RWPE1 (cell line): ENCODE measurements around the gene MEF2D.
A peak's percentile ranks its signal among the peaks of the same experiment; 100 is the strongest.

Source experiments
- CTCF ChIA-PET: fragments of 350-600 bp; sonication (Branson Sonifier 250); formaldehyde crosslinking; extraction: SDS; loops from one replicate; lab custom pipeline; 2021; lab: Yijun Ruan, JAX
- POLR2A ChIA-PET: fragments of 400-600 bp; formaldehyde crosslinking; extraction: SDS; loops from one replicate; lab custom pipeline; 2020; ENCODE audit warnings: antibody characterized with exemption; ENCODE audit not compliant: low non-redundant PET; lab: Yijun Ruan, JAX
- DNase-seq: peaks from one replicate; pipeline ENCODE4 v3.0.0; 2012; ENCODE audit warnings: low spot score
- H3K27ac ChIP-seq: fragments of 450-650 bp; 2 replicates; pipeline ENCODE4 v1.5.1; 2017
- TF ChIP-seq, protein P1 (sequence below): fragments of 450-650 bp; conservative IDR thresholded peaks from 2 replicates; pipeline ENCODE4 v1.5.1; 2017; ENCODE audit warnings: low read depth, mild to moderate bottlenecking

MEF2D gene

GRCh38 chr1:156500793-156501506 lies 375 bp upstream of the MEF2D start:
- DNase-seq: peak; percentile 99
- TF ChIP-seq, protein P1, sequence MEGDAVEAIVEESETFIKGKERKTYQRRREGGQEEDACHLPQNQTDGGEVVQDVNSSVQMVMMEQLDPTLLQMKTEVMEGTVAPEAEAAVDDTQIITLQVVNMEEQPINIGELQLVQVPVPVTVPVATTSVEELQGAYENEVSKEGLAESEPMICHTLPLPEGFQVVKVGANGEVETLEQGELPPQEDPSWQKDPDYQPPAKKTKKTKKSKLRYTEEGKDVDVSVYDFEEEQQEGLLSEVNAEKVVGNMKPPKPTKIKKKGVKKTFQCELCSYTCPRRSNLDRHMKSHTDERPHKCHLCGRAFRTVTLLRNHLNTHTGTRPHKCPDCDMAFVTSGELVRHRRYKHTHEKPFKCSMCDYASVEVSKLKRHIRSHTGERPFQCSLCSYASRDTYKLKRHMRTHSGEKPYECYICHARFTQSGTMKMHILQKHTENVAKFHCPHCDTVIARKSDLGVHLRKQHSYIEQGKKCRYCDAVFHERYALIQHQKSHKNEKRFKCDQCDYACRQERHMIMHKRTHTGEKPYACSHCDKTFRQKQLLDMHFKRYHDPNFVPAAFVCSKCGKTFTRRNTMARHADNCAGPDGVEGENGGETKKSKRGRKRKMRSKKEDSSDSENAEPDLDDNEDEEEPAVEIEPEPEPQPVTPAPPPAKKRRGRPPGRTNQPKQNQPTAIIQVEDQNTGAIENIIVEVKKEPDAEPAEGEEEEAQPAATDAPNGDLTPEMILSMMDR: no peak; the same call in 1 of the 2 replicates
- POLR2A ChIA-PET: interaction anchor here (0.5 to 1.4 kb wide), 5 partner anchors 18 to 114 kb away, joined by 3 to 7 read pairs (median 5); no protein-coding TSS in a partner anchor
- H3K27ac ChIP-seq: peak overlapping the region; percentile 99
- CTCF ChIA-PET: interaction anchor here (0.5 to 1.6 kb wide), 7 partner anchors 10 to 399 kb away, joined by 3 to 7 read pairs (median 4); partner anchors contain the start of gene IQGAP3

DNA sequence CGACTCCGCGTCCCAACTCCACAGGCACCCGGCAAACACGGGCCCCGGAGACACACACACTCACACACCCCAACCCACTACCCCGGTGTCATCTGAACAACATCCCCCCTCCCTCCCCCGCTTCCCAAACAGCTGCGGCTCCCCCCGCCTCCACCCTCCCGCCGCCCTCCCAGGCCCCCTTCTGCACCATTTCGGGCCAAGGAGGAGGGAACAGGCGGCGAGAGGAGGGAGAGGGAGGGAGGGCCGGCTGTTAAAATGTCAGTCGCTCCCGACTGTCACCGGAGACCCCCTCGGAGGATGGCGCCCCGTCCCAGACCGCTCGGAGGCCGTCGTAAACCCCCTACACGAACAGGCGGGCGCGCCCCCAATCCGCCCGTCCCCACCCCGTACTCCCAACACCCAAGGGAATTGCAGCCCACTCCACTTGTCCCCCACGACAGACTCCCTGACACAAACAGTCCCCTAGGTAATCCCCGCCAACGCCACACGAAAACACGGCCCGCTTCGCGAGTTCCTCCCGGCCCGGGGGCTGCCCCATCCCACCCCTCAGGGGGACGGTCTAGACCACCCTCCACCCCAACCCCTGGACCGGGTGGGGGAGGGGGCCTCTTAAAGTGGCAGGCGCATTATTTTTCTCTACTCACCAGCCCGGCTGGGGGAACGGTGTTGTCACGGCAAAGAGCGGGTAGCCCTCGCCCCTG lies 583 bp downstream of the MEF2D start:
- CTCF ChIA-PET: interaction anchor here (0.6 to 1.6 kb wide), 6 partner anchors 9 to 399 kb away, joined by 3 to 6 read pairs (median 4); no protein-coding TSS in a partner anchor
- TF ChIP-seq, protein P1: no peak
- H3K27ac ChIP-seq: peak overlapping the region; percentile 99
- POLR2A ChIA-PET: interaction anchor here (0.6 to 1.4 kb wide), 3 partner anchors 43 to 113 kb away, joined by 4 to 7 read pairs (median 5); no protein-coding TSS in a partner anchor
- no peak for DNase-seq

GRCh38 chr1:156499194-156499841 lies 1.3 kb downstream of the MEF2D start:
- TF ChIP-seq, protein P1: no peak
- CTCF ChIA-PET: interaction anchor here (0.6 to 1.1 kb wide), 4 partner anchors 9 to 160 kb away, joined by 4 to 6 read pairs (median 5); no protein-coding TSS in a partner anchor
- H3K27ac ChIP-seq: peak overlapping the region; percentile 99
- POLR2A ChIA-PET: no interaction called here
- DNase-seq: no peak

- CTCF ChIA-PET: interaction anchor here (0.6 to 1.1 kb wide), 3 partner anchors 9 to 137 kb away, joined by 3 to 5 read pairs (median 5); no protein-coding TSS in a partner anchor
- H3K27ac ChIP-seq: peak overlapping the region; percentile 99
- POLR2A ChIA-PET: no interaction called here
- DNase-seq: no peak
- TF ChIP-seq, protein P1: no peak
Observed at GRCh38 chr1:156498432-156499193, 2.0 kb downstream of the MEF2D start.

DNA sequence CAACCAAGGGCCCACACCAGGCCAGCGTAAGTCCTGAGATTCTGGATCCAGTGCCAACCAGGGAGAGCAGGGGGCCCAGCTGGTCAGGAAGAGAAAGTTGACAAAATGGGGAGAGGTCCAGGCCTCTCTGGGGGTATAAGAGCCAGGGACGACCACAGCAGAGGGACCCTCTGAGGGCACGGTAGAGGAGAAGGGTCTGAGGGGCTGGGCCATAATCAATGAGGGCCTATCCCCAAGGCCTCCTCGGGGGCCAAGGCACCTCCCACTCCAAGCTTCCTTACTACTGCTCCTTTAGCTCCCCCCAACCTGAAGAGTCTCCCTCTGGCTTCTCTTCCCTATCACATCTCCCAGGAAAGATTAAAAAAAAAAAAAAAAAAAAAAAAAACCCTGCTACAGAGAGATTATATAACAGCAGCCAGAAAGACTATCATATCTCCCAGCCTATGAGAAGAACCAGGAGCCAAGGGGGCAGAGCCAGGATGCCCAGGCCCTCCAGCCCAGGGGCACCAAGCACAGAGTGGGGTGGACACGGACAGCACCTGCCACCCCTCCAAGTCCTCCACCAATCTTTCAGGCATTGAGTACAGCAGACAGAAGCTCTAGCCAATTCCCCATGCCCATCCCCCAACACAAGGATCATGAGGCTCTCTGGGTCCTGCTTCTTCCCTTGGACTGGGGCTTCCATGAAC lies 2.7 kb downstream of the MEF2D start:
- ChIA-PET POLR2A (no interaction called here), CTCF (interaction anchor here (0.6 kb wide), 1 partner anchor 8 kb away, joined by 3 read pairs; no protein-coding TSS in a partner anchor)
- TF ChIP-seq, protein P1: no peak
- no peak for DNase-seq
- H3K27ac ChIP-seq: peak overlapping the region; percentile 99
